ENCODE results near the gene ZFYVE28. TPM values are rescaled to one million over a fixed set of nuclear protein-coding genes. Genes with fewer than 3 reads are reported as not detected.

ZFYVE28 gene
- total and polyA plus RNA-seq, 2 donors from 2014 or later = 8.0 to 18.9 TPM

DNA sequence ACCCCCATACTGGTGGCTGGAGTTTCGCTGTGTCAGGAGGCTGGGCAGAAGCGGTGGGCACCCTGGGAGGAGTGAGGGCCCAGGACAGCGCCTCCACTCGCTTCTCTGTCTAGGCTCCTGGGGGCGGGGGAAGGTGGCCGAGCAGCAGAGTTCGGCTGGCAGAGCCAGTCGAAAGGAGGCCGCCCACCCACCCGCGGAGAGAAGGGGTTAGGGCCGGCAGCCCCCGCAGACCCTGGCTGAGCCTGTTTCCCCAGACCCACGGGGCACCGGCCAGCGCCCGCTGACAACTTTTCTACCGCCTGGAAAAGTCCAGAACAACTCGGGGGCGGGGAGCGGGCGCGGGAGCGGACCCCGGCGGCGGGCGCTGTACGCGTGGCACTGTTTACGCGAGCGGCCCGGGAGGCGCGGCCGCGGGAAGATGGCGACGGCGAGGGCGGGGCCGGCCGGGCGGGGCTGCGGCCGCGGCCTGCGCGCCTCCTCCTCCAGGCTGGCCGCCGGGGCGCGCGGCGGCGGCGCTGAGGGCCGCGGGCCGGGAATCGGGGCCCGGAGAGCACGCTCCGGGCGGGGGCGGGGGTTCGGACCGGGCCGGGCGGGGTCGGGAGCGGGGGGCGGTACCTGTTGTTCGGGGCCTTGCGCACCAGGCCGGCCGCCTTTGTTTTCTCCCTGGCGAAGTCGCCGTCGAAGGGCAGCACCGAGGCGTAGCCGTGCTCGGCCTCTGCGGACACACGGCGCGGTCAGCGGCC, 157.2 kb downstream of the ZFYVE28 start:
- FAIRE-seq (no peak), DNase-seq (peak in 3 of 5 donors; percentile 67 to 87 (median 75))
- Histone ChIP-seq H3K9ac (ENCODE audit: low read length in 3 of 3) (peak overlapping the region in 1 of 3 donors; percentile 67), H3K27me3 (ENCODE audit: control insufficient read depth, insufficient read depth, low read length) (no peaks in the 10 kb centered on the region), H3K9me3 (ENCODE audit: control insufficient read depth in 2 of 3, insufficient read depth in 1 of 3, low read length in 3 of 3) (no peaks in the 10 kb centered on the region), H3K4me3 (ENCODE audit: low read length in 3 of 3) (peak overlapping the region; percentile 28 to 73 (median 59)), H3K4me1 (ENCODE audit: control insufficient read depth in 2 of 3, insufficient read depth in 2 of 3, low read depth in 1 of 3, low read length in 3 of 3) (peaks cover 0 to 62% (median 14%) of the 10 kb centered on the region in 3 donors), H3K27ac (ENCODE audit: low read depth in 2 of 2, low read length in 2 of 2) (peak overlapping the region in 1 of 2 donors; percentile 82), H3K36me3 (ENCODE audit: control insufficient read depth in 2 of 3, insufficient read depth in 3 of 3, low read length in 3 of 3) (no peaks in the 10 kb centered on the region)
- no peak for TF ChIP-seq CTCF (IDR thresholded peaks at IDR 0.05; ENCODE audit: borderline replicate concordance, extremely low read depth, insufficient read depth)
- intact Hi-C loops (cut with DNase I) = no loop called here

GRCh38 chr4:2260344-2261109, 157.9 kb downstream of the ZFYVE28 start:
- no peak for FAIRE-seq
- Histone ChIP-seq H3K4me1 (ENCODE audit: control insufficient read depth in 2 of 3, insufficient read depth in 2 of 3, low read depth in 1 of 3, low read length in 3 of 3) (peaks cover 0 to 62% (median 18%) of the 10 kb centered on the region in 3 donors), H3K27ac (ENCODE audit: low read depth in 2 of 2, low read length in 2 of 2) (peak overlapping the region; percentile 41 to 62), H3K27me3 (ENCODE audit: control insufficient read depth, insufficient read depth, low read length) (no peaks in the 10 kb centered on the region), H3K9ac (ENCODE audit: low read length in 3 of 3) (peak overlapping the region in 2 of 3 donors; percentile 57 to 67), H3K9me3 (ENCODE audit: control insufficient read depth in 2 of 3, insufficient read depth in 1 of 3, low read length in 3 of 3) (no peaks in the 10 kb centered on the region), H3K36me3 (ENCODE audit: control insufficient read depth in 2 of 3, insufficient read depth in 3 of 3, low read length in 3 of 3) (no peaks in the 10 kb centered on the region), H3K4me3 (ENCODE audit: low read length in 3 of 3) (peak overlapping the region; percentile 28 to 73 (median 46))
- intact Hi-C loops (cut with DNase I) = no loop called here
- peak in 3 of 5 donors; percentile 7 to 83 (median 52) for DNase-seq
- no peak for TF ChIP-seq CTCF (IDR thresholded peaks at IDR 0.05; ENCODE audit: borderline replicate concordance, extremely low read depth, insufficient read depth)

DNA sequence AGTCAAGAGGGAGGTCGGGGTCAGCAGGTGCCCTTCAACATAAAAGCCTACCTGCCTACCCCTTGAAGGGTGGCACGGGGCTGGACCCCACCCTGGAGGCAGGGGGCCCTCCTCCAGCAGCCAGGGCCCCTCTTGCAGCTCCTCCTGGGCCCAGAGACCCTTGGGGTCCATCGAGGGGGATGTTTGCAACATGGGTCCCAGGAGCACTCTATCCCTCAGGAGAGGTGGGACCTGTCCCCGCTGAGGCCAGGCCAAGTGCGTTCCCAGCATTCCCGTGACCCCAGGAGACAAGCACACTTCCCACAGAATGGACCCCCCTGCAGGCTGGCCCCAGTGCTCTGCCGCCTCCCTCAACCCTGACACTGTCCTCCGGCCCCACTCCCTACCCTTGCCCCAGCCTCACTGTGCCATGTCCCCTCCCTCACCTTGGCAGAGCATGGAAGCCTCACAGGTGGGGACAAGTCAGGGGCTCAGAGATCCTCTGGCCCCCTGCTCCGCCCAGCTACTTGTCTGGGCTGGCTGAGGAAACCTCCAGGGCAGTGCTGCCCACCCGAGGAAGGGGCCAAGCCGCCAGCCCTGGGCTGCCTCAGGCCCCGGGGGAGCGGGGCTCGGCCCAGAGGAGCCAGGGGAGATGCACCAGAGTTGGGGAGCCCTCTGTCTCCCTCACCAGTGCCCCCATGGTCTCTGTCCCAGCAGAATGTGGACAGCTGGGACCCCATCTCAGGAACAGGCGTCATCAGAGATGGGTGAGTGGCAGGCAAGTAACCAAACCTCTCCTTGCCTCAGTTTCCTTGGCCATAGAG, 158.7 kb downstream of the ZFYVE28 start:
- intact Hi-C loops (cut with DNase I) = no loop called here
- DNase-seq (peak in 2 of 5 donors; percentile 7 to 41), FAIRE-seq (no peak)
- H3K27ac ChIP-seq (ENCODE audit: low read depth in 2 of 2, low read length in 2 of 2) = peak overlapping the region in 1 of 2 donors; percentile 62
- H3K27me3 ChIP-seq (ENCODE audit: control insufficient read depth, insufficient read depth, low read length) = no peaks in the 10 kb centered on the region
- H3K4me1 ChIP-seq (ENCODE audit: control insufficient read depth in 2 of 3, insufficient read depth in 2 of 3, low read depth in 1 of 3, low read length in 3 of 3) = peaks cover 0 to 66% (median 18%) of the 10 kb centered on the region in 3 donors
- TF ChIP-seq CTCF (IDR thresholded peaks at IDR 0.05; ENCODE audit: borderline replicate concordance, extremely low read depth, insufficient read depth) = no peak
- H3K36me3 ChIP-seq (ENCODE audit: control insufficient read depth in 2 of 3, insufficient read depth in 3 of 3, low read length in 3 of 3) = peaks cover 0 to 3% (median under 1%) of the 10 kb centered on the region in 3 donors
- peak overlapping the region in 2 of 3 donors; percentile 57 to 67 for H3K9ac ChIP-seq (ENCODE audit: low read length in 3 of 3)
- H3K9me3 ChIP-seq (ENCODE audit: control insufficient read depth in 2 of 3, insufficient read depth in 1 of 3, low read length in 3 of 3) = no peaks in the 10 kb centered on the region
- peak overlapping the region in 2 of 3 donors; percentile 46 to 73 for H3K4me3 ChIP-seq (ENCODE audit: low read length in 3 of 3)
